ENCODE measurements around the gene ABCG4. TPM values are rescaled to one million over a fixed set of nuclear protein-coding genes. Genes with fewer than 3 reads are reported as not detected.

ABCG4 gene
- polyA plus RNA-seq, 1 donor from 2014 or later = 1.5 TPM

DNA sequence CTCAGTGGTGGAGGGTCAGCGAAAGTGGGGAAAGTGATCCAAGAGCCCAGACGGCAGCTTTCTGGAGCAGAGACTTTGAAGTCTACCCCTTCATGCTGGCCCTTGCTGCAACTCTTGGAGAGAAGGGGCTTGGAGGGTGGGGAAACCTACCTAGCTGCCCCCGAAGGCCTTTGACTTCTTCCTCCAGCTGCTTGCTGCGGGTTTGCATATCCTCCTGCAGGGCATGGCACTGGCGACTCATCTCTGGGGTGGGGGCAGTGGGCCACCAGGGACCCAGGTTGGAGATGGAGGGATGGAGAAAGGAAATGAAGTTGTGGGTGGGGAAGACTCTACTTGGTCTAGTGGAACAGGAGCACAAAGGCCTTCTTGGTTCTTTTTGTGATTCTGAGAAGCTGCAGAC, 44.1 kb downstream of the ABCG4 start:
- no peaks in the 10 kb centered on the region for H3K36me3 ChIP-seq (ENCODE audit: insufficient read depth, low read length)
- no peak overlapping the region for H3K9ac ChIP-seq (ENCODE audit: low read length)
- H4K20me1 ChIP-seq (ENCODE audit: insufficient read depth) = no peaks in the 10 kb centered on the region
- no peak overlapping the region for H3K4me3 ChIP-seq (ENCODE audit: low read length)
- H2AFZ ChIP-seq (ENCODE audit: low read depth, low read length) = no peak overlapping the region
- no peaks in the 10 kb centered on the region for H3F3A ChIP-seq (ENCODE audit: insufficient read depth, low read length, poor library complexity, severe bottlenecking)
- no peak overlapping the region for H3K27ac ChIP-seq (ENCODE audit: low read length)
- no peak overlapping the region for H3K4me2 ChIP-seq (ENCODE audit: low read length)
- H3K27me3 ChIP-seq (ENCODE audit: insufficient read depth, low read depth, low read length) = no peaks in the 10 kb centered on the region
- TF ChIP-seq RAD21 (conservative IDR thresholded peaks at IDR 0.05) = no peak
- TF ChIP-seq TAF1 (IDR thresholded peaks at IDR 0.05; ENCODE audit: low read depth) = no peak
- no peak for TF ChIP-seq REST (IDR thresholded peaks at IDR 0.05; ENCODE audit: borderline replicate concordance)
- no peak for TF ChIP-seq MXI1 (conservative IDR thresholded peaks at IDR 0.05; ENCODE audit: poor library complexity, severe bottlenecking)
- no peak for TF ChIP-seq EZH2 (IDR thresholded peaks at IDR 0.05; ENCODE audit: borderline replicate concordance, insufficient read depth, low read length, poor library complexity, severe bottlenecking)
- no peaks in the 10 kb centered on the region for H3K9me2 ChIP-seq (ENCODE audit: insufficient read depth, low read length)
- H3K79me2 ChIP-seq (replicated peaks; ENCODE audit: insufficient read depth, low read length) = no peaks in the 10 kb centered on the region
- H3K9me3 ChIP-seq (ENCODE audit: low read length) = no peaks in the 10 kb centered on the region

DNA sequence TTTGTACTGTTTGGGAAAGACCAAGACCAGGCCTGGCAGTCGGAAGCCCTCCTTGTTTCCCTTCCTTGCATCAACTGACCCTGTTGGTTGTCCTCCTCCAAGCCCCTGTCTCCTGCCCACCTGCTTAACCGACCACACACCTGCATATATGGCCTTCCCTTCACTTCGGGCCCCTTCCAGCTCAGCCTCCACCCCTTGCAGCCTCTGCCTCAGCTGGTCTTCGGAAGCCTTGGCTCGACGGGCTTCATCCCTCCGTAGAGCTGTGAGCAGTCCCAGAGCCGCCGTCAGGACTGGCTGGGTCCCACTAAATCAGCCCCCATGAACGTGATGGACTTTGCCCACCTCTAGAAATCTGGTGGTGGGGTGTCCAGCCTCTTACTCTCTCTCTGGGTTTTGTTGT, 44.8 kb downstream of the ABCG4 start:
- no peaks in the 10 kb centered on the region for H4K20me1 ChIP-seq (ENCODE audit: insufficient read depth)
- H3K36me3 ChIP-seq (ENCODE audit: insufficient read depth, low read length) = no peaks in the 10 kb centered on the region
- H3K4me3 ChIP-seq (ENCODE audit: low read length) = no peak overlapping the region
- H3K9me2 ChIP-seq (ENCODE audit: insufficient read depth, low read length) = no peaks in the 10 kb centered on the region
- no peak overlapping the region for H3K9ac ChIP-seq (ENCODE audit: low read length)
- H3F3A ChIP-seq (ENCODE audit: insufficient read depth, low read length, poor library complexity, severe bottlenecking) = no peaks in the 10 kb centered on the region
- no peaks in the 10 kb centered on the region for H3K9me3 ChIP-seq (ENCODE audit: low read length)
- TF ChIP-seq REST (IDR thresholded peaks at IDR 0.05; ENCODE audit: borderline replicate concordance) (no peak), POLR2AphosphoS5 (IDR thresholded peaks at IDR 0.05) (no peak)
- H2AFZ ChIP-seq (ENCODE audit: low read depth, low read length) = no peak overlapping the region
- H3K79me2 ChIP-seq (replicated peaks; ENCODE audit: insufficient read depth, low read length) = no peaks in the 10 kb centered on the region
- H3K4me2 ChIP-seq (ENCODE audit: low read length) = no peak overlapping the region
- H3K27ac ChIP-seq (ENCODE audit: low read length) = no peak overlapping the region
- H3K27me3 ChIP-seq (ENCODE audit: insufficient read depth, low read depth, low read length) = no peaks in the 10 kb centered on the region

DNA sequence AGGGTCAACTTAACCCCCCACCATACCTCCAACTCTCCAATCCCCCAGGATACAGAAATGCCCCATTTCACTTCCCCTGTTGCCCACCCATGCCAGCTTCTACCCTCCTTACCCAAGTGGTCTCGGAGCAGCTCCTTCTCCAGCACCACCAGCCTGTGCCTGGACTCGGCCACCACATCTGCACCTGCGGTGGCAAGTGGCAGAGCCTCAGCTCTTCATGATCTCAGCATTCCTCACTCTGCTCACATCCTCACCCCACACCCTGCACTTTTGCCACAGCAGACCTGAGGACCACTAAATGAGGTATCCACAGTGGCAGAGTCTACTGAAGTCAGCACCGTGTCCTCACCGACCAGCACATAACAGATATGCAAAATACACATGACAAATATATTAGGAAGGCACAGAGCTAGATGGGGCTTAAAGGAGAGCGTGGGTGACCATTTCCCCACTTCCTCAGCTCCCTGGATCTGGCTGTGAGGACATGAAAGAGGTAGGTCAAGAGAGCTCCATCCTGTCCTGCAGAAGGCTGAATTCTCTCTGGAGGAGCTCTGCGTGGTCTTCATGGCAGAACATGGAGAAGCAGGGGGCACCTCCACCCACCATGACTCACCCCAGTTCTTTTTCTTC, 46.1 kb downstream of the ABCG4 start:
- H3F3A ChIP-seq (ENCODE audit: insufficient read depth, low read length, poor library complexity, severe bottlenecking) = no peaks in the 10 kb centered on the region
- H3K9ac ChIP-seq (ENCODE audit: low read length) = no peak overlapping the region
- H3K4me3 ChIP-seq (ENCODE audit: low read length) = no peak overlapping the region
- no peaks in the 10 kb centered on the region for H3K36me3 ChIP-seq (ENCODE audit: insufficient read depth, low read length)
- no peaks in the 10 kb centered on the region for H4K20me1 ChIP-seq (ENCODE audit: insufficient read depth)
- no peak overlapping the region for H2AFZ ChIP-seq (ENCODE audit: low read depth, low read length)
- H3K9me2 ChIP-seq (ENCODE audit: insufficient read depth, low read length) = no peaks in the 10 kb centered on the region
- H3K79me2 ChIP-seq (replicated peaks; ENCODE audit: insufficient read depth, low read length) = no peaks in the 10 kb centered on the region
- H3K27ac ChIP-seq (ENCODE audit: low read length) = no peak overlapping the region
- H3K9me3 ChIP-seq (ENCODE audit: low read length) = no peaks in the 10 kb centered on the region
- H3K27me3 ChIP-seq (ENCODE audit: insufficient read depth, low read depth, low read length) = no peaks in the 10 kb centered on the region
- no peak overlapping the region for H3K4me2 ChIP-seq (ENCODE audit: low read length)
- TF ChIP-seq MXI1 (conservative IDR thresholded peaks at IDR 0.05; ENCODE audit: poor library complexity, severe bottlenecking) = no peak
- TF ChIP-seq CTCF (IDR thresholded peaks at IDR 0.05; ENCODE audit: poor library complexity, severe bottlenecking) = no peak
- TF ChIP-seq SMC3 (conservative IDR thresholded peaks at IDR 0.05; ENCODE audit: poor library complexity) = no peak
- no peak for TF ChIP-seq EP300 (conservative IDR thresholded peaks at IDR 0.05; ENCODE audit: poor library complexity, severe bottlenecking)
- TF ChIP-seq RAD21 (conservative IDR thresholded peaks at IDR 0.05) = no peak
- no peak for TF ChIP-seq EZH2 (IDR thresholded peaks at IDR 0.05; ENCODE audit: borderline replicate concordance, insufficient read depth, low read length, poor library complexity, severe bottlenecking)
- TF ChIP-seq TAF1 (IDR thresholded peaks at IDR 0.05; ENCODE audit: low read depth) = no peak
- TF ChIP-seq POLR2AphosphoS5 (IDR thresholded peaks at IDR 0.05) = no peak

Measured in neural cell (in vitro differentiated cells).